HCT116 (cell line): Measurements from ENCODE around the gene POLR2I.

Experiments
- ATF3 ChIP-seq: IDR thresholded peaks from 2 replicates; pipeline ENCODE4 v1.6.1; 2012
- CBX3 ChIP-seq: IDR thresholded peaks from 2 replicates; pipeline ENCODE4 v1.6.1; 2012; ENCODE audit warnings: low read depth
- CTCF ChIP-seq, 3 experiments: fragments of 200-600 bp in 1 of 3; sonication (generic) in 1 of 3; IDR thresholded peaks in 2 of 3; conservative IDR thresholded peaks in 1 of 3; 2 replicates each; pipeline ENCODE4 v1.5.1; 2012 to 2017; ENCODE audit warnings: low read depth in 2 of 3, low read length in 2 of 3, antibody characterized with exemption in 1 of 3, borderline replicate concordance in 1 of 3, control low read depth in 1 of 3, mild to moderate bottlenecking in 1 of 3, mixed read lengths in 1 of 3, mixed run types in 1 of 3, moderate library complexity in 1 of 3; ENCODE audit not compliant: insufficient read depth in 1 of 3
- EZH2 ChIP-seq: fragments of 200-600 bp; sonication (generic); IDR thresholded peaks from 2 replicates; pipeline ENCODE4 v1.6.1; 2017; ENCODE audit warnings: antibody characterized with exemption, mixed run types
- FOSL1 ChIP-seq: IDR thresholded peaks from 2 replicates; pipeline ENCODE4 v1.6.1; 2012; ENCODE audit warnings: low read depth
- MAX ChIP-seq: IDR thresholded peaks from 2 replicates; pipeline ENCODE4 v1.6.1; 2012
- POLR2A ChIP-seq: IDR thresholded peaks from 2 replicates; pipeline ENCODE4 v1.7.0; 2011; ENCODE audit warnings: borderline replicate concordance; ENCODE audit not compliant: insufficient read depth, insufficient read length; ENCODE audit errors: extremely low read depth
- POLR2AphosphoS5 ChIP-seq: IDR thresholded peaks from 2 replicates; pipeline ENCODE4 v1.6.1; 2011; ENCODE audit warnings: mild to moderate bottlenecking, low read depth, low read length, moderate library complexity
- RAD21 ChIP-seq: IDR thresholded peaks from 2 replicates; pipeline ENCODE4 v1.6.1; 2012; ENCODE audit warnings: low read depth, mild to moderate bottlenecking
- SP1 ChIP-seq: IDR thresholded peaks from 2 replicates; pipeline ENCODE4 v1.6.1; 2012; ENCODE audit warnings: low read depth
- TCF7L2 ChIP-seq: IDR thresholded peaks from 2 replicates; pipeline ENCODE4 v1.7.0; 2011; ENCODE audit warnings: borderline replicate concordance, inconsistent platforms; ENCODE audit not compliant: insufficient read depth, insufficient read length; ENCODE audit errors: extremely low read depth
- YY1 ChIP-seq: IDR thresholded peaks from 2 replicates; pipeline ENCODE4 v1.6.1; 2011; ENCODE audit warnings: low read length, low read depth, moderate library complexity, mild to moderate bottlenecking; ENCODE audit not compliant: insufficient replicate concordance; ENCODE audit errors: extremely low read depth
- ZFX ChIP-seq: fragments of 450-650 bp; IDR thresholded peaks from 2 replicates; pipeline ENCODE4 v1.6.1; 2017
- ZNF274 ChIP-seq: fragments of 200-500 bp; sonication (Bioruptor generic); IDR thresholded peaks from 2 replicates; pipeline ENCODE4 v1.6.1; 2014; ENCODE audit warnings: mild to moderate bottlenecking, low read depth, low read length, inconsistent platforms

GRCh38 chr19:36099166-36099785 is 15.4 kb downstream of the POLR2I start:
- no peak for TF ChIP-seq YY1
- no peak for TF ChIP-seq POLR2A
- no peak for TF ChIP-seq MAX
- TF ChIP-seq ATF3: no peak
- TF ChIP-seq EZH2: no peak
- no peak for TF ChIP-seq CTCF (IDR thresholded peaks at IDR 0.05 in 2 of 3, conservative IDR thresholded peaks at IDR 0.05 in 1 of 3; ENCODE audit: borderline replicate concordance in 1 of 3, insufficient read depth in 1 of 3, low read depth in 2 of 3, low read length in 2 of 3)
- no peak for TF ChIP-seq FOSL1
- TF ChIP-seq TCF7L2: no peak
- TF ChIP-seq POLR2AphosphoS5: no peak
- TF ChIP-seq CBX3: no peak
- TF ChIP-seq SP1: no peak
- TF ChIP-seq ZNF274: no peak
- TF ChIP-seq RAD21: no peak
- TF ChIP-seq ZFX: no peak
